CD4-positive, alpha-beta T cell treated with Interferon gamma for 1 hour (primary cell): ENCODE data around the gene C19orf44.

Source experiments
- DNase-seq: peaks from one replicate; pipeline ENCODE4 v3.0.0-alpha.2; 2020

The C19orf44 gene

GRCh38 chr19:16518483-16519229 lies 22.5 kb downstream of the C19orf44 start:
- DNase-seq = no peak

- no peak for DNase-seq
These were observed 23.1 kb downstream of the C19orf44 start for GRCh38 chr19:16519230-16519687.

GRCh38 chr19:16520074-16520973 lies 24.1 kb downstream of the C19orf44 start:
- no peak for DNase-seq

DNA sequence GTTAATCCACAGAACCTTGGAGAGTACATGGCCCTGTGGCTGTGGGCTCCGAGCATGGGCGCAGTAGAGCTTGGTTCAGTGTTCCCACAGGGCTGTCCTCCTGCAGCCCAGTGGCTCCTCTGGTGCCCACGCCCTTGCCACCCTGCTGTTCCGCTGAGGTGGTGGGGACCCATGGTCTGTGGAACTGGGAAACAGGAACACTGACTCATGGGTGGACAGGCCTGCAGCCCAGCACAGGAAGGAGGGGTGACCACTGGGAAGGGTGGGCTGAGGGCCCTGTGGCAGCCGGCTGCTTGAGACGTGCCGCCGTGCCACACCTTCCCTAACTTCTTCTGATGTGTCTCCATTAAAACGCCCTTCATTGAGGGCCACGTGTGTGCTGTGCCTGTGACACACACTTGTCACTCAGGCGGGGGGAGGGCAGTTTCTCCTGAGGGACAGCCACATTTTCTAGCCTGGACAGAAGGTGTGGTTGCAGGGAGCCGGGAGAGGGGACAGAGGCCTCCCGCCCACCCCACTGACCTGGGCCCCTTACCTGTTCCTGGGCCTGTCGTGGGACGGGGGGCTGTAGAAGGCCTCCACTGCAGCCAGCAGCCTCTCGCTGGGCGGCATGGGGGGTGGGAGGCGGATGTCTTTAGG lies 24.9 kb downstream of the C19orf44 start:
- DNase-seq = no peak

DNA sequence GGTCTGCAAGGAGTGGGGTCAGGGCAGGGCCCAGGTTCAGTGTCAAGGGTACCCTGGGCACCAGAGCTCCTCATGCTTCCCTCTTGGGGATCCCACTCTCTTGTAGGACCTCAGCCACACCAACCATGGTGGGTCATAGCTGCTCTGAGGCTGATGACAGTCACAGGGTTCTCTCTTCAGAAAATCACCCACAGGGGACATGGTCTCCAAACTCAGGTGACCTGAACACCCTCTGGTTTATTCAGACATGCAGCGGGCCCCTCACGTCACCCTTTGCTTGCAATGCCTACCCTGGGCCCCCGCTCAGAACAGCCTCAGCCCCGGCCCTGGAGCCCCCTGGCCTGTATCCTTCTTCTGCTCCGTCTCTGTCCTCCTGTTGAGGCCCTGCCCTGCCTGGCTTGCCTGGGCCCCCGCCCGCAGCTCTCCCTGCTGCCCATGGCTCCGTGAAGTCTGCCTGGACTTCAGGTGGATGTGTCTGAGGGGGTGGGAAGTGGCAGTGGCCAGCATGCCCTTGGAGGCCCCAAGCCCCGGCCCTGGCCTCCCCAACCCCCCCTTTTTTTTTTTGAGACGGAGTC lies 25.6 kb downstream of the C19orf44 start:
- no peak for DNase-seq

- no peak for DNase-seq
These were observed 26.6 kb downstream of the C19orf44 start for GRCh38 chr19:16522559-16523377.

GRCh38 chr19:16524991-16525734 lies 29.0 kb downstream of the C19orf44 start:
- DNase-seq = no peak

DNA sequence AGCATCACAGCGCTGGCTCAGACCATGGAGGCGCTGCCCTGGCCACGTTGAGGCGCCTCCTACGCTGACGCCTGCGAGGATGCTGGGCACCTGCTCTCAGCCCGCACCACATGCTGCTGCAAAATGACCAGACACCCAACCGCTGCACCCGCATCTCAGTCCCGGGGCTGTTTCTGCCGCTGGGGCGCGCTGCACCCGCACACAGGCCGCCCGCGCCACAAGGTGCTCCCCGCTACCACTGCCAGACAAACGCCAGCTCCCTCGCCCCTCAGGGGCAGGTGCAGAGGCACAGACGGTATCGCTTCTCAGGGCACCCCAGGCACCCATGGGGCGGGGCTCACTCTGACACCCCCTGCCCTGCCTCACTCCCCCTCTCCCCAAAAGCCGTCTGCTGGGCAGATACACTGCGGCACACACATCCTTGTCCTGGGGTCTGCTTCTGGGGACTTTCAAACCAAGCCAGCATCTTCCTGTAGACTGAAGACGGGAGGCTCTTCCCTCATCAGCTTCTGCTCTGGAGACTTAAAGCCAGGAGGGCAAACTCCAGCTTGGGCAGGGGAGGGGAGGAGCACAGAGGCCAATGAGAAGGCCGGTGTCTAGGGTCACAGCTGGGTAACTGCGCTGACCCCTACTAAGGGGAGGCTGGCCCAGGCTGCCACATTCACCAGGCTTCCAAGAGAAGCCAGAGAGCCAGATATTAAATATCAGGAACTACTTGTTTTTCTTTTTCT lies 29.7 kb downstream of the C19orf44 start:
- DNase-seq = no peak

GRCh38 chr19:16527334-16527935 lies 31.2 kb downstream of the C19orf44 start:
- no peak for DNase-seq

DNA sequence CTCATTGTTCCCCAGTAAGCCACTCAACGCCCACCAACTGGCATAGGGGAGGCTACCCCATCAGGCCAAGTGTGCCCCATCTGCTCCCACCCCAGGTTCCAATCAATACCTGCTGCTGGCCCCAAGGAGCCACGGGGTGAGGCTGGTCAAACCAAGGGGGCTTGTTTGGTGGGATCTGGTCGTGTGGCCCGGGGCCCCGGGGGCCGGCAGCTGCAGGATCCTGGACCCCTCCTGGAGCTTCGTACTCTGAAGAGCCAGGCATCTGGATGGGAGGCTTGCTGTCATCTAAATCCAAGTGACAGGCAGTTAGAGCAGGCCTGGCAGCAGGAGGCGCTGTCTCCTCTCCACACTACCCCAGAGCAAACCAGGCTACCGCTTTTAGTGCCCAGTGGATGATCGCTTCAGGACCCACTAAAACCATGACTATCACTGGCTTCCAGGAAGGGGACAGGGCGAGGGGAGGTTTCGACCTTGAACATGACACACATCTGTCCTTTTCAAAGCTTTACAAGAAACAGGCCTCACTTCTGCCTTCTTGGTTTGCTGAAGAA lies 31.9 kb downstream of the C19orf44 start:
- DNase-seq = peak; percentile 34

GRCh38 chr19:16529466-16530144 lies 33.4 kb downstream of the C19orf44 start:
- DNase-seq = no peak

- DNase-seq = no peak
These were observed 34.6 kb downstream of the C19orf44 start for GRCh38 chr19:16530540-16531379.

- DNase-seq = no peak
These were observed 35.1 kb downstream of the C19orf44 start for GRCh38 chr19:16531380-16531669.

DNA sequence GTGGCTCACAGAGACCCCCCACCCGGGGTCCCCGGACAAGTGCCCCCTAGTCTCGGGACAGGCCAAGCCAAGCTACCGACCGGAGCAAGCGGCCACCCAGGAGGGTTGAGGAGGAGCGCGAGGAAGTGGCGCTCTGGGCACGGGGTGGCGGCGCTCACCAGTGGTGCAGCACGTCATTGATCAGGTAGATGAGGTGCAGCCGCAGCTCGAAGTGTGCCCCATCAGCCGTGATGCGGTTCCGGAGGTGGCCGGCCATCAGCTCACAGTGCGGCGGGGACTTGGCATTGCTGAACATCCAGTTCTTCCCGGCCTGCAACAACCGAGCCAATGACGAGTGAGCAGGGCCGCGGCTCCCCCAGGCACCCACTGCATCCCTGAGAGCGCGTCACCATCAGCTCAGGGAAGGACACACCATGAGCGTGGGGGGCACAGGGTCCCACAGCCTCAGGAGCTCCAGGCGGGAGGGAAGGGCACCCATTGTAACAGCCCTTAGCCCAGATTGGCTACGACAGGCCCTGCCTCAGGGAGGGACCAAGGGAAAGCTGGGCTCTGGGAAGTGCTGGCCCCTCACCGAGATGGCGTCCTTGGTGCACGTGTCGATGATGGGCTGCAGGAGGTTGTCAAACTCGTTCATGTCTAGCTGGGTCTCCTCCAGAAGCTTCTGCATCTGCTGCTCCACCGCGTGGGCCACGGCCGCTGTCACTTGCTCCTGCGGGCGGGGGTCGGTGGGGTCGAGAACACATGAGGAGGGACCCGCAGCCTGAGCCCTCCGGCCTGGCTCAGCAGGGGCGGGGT lies 36.4 kb downstream of the C19orf44 start:
- no peak for DNase-seq

DNA sequence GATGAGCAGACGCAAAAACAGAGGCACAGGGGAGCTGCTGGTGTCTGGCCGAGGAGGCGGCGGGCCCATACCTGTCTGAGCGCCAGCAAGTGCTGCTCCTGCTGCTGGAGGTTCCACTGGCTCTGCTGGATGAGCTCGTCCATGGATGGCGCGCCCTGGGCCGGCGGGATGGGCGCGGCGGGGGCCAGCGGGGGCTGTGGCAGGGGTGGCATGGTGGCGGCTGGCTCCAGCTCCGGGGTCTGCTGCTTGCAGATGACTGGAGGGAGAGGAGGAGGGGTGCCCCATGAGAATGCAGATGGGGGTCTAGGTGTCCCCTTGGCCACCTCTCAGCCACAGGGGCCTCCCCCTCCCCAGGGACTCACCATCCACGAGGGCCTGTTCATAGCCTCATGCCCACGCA lies 39.2 kb downstream of the C19orf44 start:
- no peak for DNase-seq

DNA sequence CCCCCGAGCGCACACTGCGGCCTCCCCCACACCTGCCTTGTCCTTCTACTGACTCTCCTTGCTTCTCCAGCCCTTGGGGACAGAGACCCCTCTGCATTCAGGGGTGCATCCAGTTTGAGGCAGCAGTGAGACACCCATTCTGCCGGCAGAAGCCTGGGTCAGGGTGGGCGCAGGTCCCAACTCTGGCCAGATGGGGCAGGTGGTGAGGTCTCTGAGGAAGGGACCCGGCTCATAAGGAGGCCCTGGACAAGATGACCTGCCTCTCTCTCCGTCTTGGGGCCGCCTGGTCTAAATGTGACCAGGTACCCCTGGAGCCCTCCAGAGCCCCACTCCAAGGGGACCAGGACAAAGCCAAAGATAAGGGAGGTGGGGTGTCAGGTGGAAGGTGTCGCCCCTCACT lies 39.9 kb downstream of the C19orf44 start:
- no peak for DNase-seq

DNA sequence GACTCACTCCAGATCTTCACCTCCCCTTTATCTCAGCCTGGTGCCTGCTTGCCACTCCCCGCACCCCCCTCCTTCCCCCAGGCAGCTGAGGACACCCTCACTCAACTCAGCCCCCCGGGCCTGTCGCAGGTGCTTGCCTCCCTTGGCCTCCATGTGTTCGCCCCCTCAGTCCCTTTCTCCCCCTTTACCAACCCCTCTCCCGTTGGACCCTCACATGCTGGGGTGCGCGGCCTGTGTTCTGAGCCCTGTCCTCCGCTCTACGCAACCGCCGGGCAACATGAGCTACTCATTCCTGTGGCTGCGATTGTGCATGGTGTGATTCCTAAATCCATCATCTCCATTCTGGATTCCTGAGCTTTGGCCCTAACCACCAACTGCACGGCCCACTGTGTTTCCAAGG lies 40.9 kb downstream of the C19orf44 start:
- no peak for DNase-seq

DNA sequence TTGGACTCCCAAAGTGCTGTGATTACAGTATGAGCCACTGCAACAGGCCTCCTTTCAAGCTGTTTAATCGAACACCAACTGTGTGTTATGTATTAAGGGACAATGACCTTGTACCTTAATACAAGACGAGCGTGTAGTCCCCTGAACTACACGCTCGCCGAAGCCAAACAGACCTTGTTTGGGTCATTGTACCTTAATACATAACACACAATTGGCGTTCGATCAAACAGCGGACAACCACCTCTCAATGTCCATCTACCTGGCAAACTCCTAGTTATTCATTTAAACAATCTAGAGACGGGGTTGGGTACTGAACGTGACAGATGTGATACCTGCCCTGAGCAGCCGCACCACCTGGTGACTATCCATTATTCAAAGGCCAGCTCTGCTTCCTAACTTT lies 44.8 kb downstream of the C19orf44 start:
- DNase-seq = no peak
